B cell (primary cell): ENCODE measurements around the gene GGA2. TPM values are rescaled to one million over a fixed set of nuclear protein-coding genes. Genes with fewer than 3 reads are reported as not detected.

Experiments used
- ATAC-seq: fragments of 200-7000 bp; cut with Tn5 transposase; one replicate; pipeline ENCODE4 v1.10.0; 2021; ENCODE audit warnings: low read depth, mild to moderate bottlenecking, moderate number of reproducible peaks, moderate library complexity
- CTCF ChIA-PET: fragments of 350-600 bp; sonication (Branson Sonifier 250); formaldehyde crosslinking; loops from one replicate; lab custom pipeline; 2021; ENCODE audit warnings: antibody characterized with exemption, inconsistent platforms; lab: Charles Lee
- POLR2A ChIA-PET: fragments of 350-600 bp; sonication (Branson Sonifier 250); formaldehyde crosslinking; loops from one replicate; lab custom pipeline; 2021; ENCODE audit warnings: antibody characterized with exemption; lab: Charles Lee
- DNase-seq: peaks from one replicate; pipeline ENCODE4 v3.0.0; 2013
- H2AFZ ChIP-seq: 2 replicates; pipeline ENCODE4 v1.6.1; 2012; ENCODE audit warnings: mild to moderate bottlenecking, low read depth, low read length; ENCODE audit not compliant: insufficient read depth, poor library complexity, severe bottlenecking
- H3K27ac ChIP-seq, 2 donors: 1 replicate in 1 of 2; 2 replicates in 1 of 2; pipeline ENCODE4 v1.5.1; 2012 to 2013; ENCODE audit warnings: low read length in 2 of 2, mild to moderate bottlenecking in 2 of 2, moderate library complexity in 1 of 2
- H3K27me3 ChIP-seq, 4 experiments: fragments of 200-600 bp in 1 of 4; sonication (generic) in 1 of 4; replicated peaks in 1 of 4; 1 replicate in 2 of 4; 2 replicates in 2 of 4; pipeline versions ENCODE4 v1.6.1 to v1.7.0; 2013 to 2016; ENCODE audit warnings: low read length in 3 of 4, mild to moderate bottlenecking in 2 of 4, mixed read lengths in 1 of 4, moderate library complexity in 1 of 4; ENCODE audit not compliant: insufficient read depth in 4 of 4, control insufficient read depth in 3 of 4; ENCODE audit errors: control extremely low read depth in 1 of 4
- H3K36me3 ChIP-seq, 2 experiments: replicated peaks in 1 of 2; 1 replicate in 1 of 2; 2 replicates in 1 of 2; pipeline versions ENCODE4 v1.6.1 to v1.7.1; 2013; ENCODE audit warnings: low read length in 1 of 2; ENCODE audit not compliant: insufficient read depth in 2 of 2, control insufficient read depth in 1 of 2; ENCODE audit errors: control extremely low read depth in 1 of 2, extremely low read depth in 1 of 2
- H3K4me1 ChIP-seq, 2 donors: fragments of 200-600 bp in 1 of 2; sonication (generic) in 1 of 2; 1 replicate in 1 of 2; 2 replicates in 1 of 2; pipeline versions ENCODE4 v1.5.1 to v1.6.1; 2013 to 2017; ENCODE audit warnings: low read length in 2 of 2; ENCODE audit not compliant: control insufficient read depth in 2 of 2, insufficient read depth in 2 of 2
- H3K4me2 ChIP-seq: replicated peaks from 2 replicates; pipeline ENCODE3; 2012; ENCODE audit warnings: mild to moderate bottlenecking, low read depth, low read length; ENCODE audit not compliant: poor library complexity, severe bottlenecking
- H3K4me3 ChIP-seq, 5 experiments: fragments of 200-600 bp in 1 of 5; sonication (generic) in 1 of 5; 1 replicate in 3 of 5; 2 replicates in 2 of 5; pipeline versions ENCODE4 v1.5.1 to v1.7.0; 2011 to 2016; ENCODE audit warnings: low read length in 4 of 5, mild to moderate bottlenecking in 4 of 5, low read depth in 2 of 5, control low read depth in 1 of 5, moderate library complexity in 1 of 5; ENCODE audit not compliant: insufficient read depth in 1 of 5; ENCODE audit errors: control extremely low read depth in 1 of 5, extremely low read depth in 1 of 5
- H3K79me2 ChIP-seq: fragments of 200-600 bp; sonication (generic); one replicate; pipeline ENCODE4 v1.6.0; 2016; ENCODE audit warnings: low read length; ENCODE audit not compliant: control insufficient read depth, insufficient read depth
- H3K9ac ChIP-seq: fragments of 200-600 bp; sonication (generic); 2 replicates; pipeline ENCODE4 v1.6.1; 2017; ENCODE audit warnings: mild to moderate bottlenecking, low read length, moderate library complexity
- H3K9me3 ChIP-seq, 3 donors: one replicate each; pipeline versions ENCODE4 v1.6.1 to v1.7.1; 2013; ENCODE audit warnings: low read length in 2 of 3; ENCODE audit not compliant: control insufficient read depth in 2 of 3, insufficient read depth in 1 of 3; ENCODE audit errors: control extremely low read depth in 1 of 3
- H4K20me1 ChIP-seq: 2 replicates; pipeline ENCODE4 v1.6.0; 2012; ENCODE audit warnings: mild to moderate bottlenecking, low read length; ENCODE audit not compliant: insufficient read depth, control insufficient read depth, poor library complexity, severe bottlenecking
- H3K27ac Mint-ChIP-seq: one replicate; pipeline ENCODE4 v1.8.0; 2021; ENCODE audit warnings: mixed read lengths
- H3K27me3 Mint-ChIP-seq: one replicate; pipeline ENCODE4 v1.8.0; 2021; ENCODE audit warnings: mixed read lengths
- H3K4me1 Mint-ChIP-seq: one replicate; pipeline ENCODE4 v1.8.0; 2021; ENCODE audit warnings: mixed read lengths
- H3K4me3 Mint-ChIP-seq: one replicate; pipeline ENCODE4 v1.8.0; 2021; ENCODE audit warnings: mixed read lengths
- H3K9me3 Mint-ChIP-seq: one replicate; pipeline ENCODE4 v1.8.0; 2022; ENCODE audit warnings: mixed read lengths; ENCODE audit not compliant: insufficient read depth
- CTCF ChIP-seq: fragments of 200-600 bp; IDR thresholded peaks from one replicate; pipeline ENCODE4 v1.8.0; 2022; ENCODE audit warnings: antibody characterized with exemption, mild to moderate bottlenecking
- EZH2 ChIP-seq: IDR thresholded peaks from 2 replicates; pipeline ENCODE4 v1.6.1; 2012; ENCODE audit warnings: borderline replicate concordance, low read depth, mild to moderate bottlenecking, moderate library complexity, low read length; ENCODE audit not compliant: insufficient read depth, poor library complexity, severe bottlenecking
- WGBS: methylation state at CpG from one replicate; pipeline ENCODE4 v1.1.5; 2013; ENCODE audit warnings: missing lambda C conversion rate; ENCODE audit not compliant: insufficient coverage; 5-methylcytosine and 5-hydroxymethylcytosine counted together
- intact Hi-C: fragments of 100-400 bp; cut with micrococcal nuclease; formaldehyde crosslinking; loops from one replicate; pipeline ENCODE4 v1.10.0; 2022
- polyA plus RNA-seq: library from polyadenylated mRNA; depleted of rRNA; stranded (reverse); fragments of >200 nt; gene quantifications from 2 replicates; pipeline ENCODE4 v1.2.3, GENCODE V29; 2012
- small RNA-seq: library from RNA; depleted of rRNA; stranded (forward); fragments of <200 nt; gene quantifications from one replicate; pipeline ENCODE3, GENCODE V24; 2012; ENCODE audit warnings: low replicate concordance, low read depth; ENCODE audit not compliant: insufficient read length
- total RNA-seq, 2 donors: library from RNA; stranded (reverse); fragments of 120-200 nt in 1 of 2; gene quantifications; 1 replicate in 1 of 2; 2 replicates in 1 of 2; pipeline versions ENCODE4 v1.2.3 to v1.2.4, GENCODE V29; 2013 to 2022

GGA2 gene
- total and polyA plus RNA-seq, 2 donors (not counting 1 experiment from before 2014, with no cell fraction given), result 227 to 832 TPM

GRCh38 chr16:23416816-23417215 lies 93.5 kb downstream of the GGA2 start:
- Mint-ChIP-seq H3K9me3 (no peaks in the 10 kb centered on the region), H3K27ac (no peak overlapping the region), H3K4me1 (no peaks in the 10 kb centered on the region), H3K27me3 (no peaks in the 10 kb centered on the region), H3K4me3 (no peak overlapping the region)
- no peaks in the 10 kb centered on the region for H3K4me1 ChIP-seq
- H4K20me1 ChIP-seq, result no peaks in the 10 kb centered on the region
- H3K27ac ChIP-seq, result no peak overlapping the region
- intact Hi-C loops, result no loop called here
- no peak for TF ChIP-seq CTCF
- no peak for TF ChIP-seq EZH2
- over 99% methylated on average over 7 of the region's 7 CpGs for WGBS
- H2AFZ ChIP-seq, result no peak overlapping the region
- no peaks in the 10 kb centered on the region for H3K9me3 ChIP-seq
- H3K4me3 ChIP-seq, result no peak overlapping the region
- no peaks in the 10 kb centered on the region for H3K79me2 ChIP-seq
- H3K4me2 ChIP-seq, result no peak overlapping the region
- DNase-seq (no peak), ATAC-seq (no peak)
- H3K9ac ChIP-seq, result no peak overlapping the region
- peaks cover 0 to 43% of the 10 kb centered on the region in 2 experiments for H3K36me3 ChIP-seq
- ChIA-PET POLR2A (no interaction called here), CTCF (interaction anchor here (4.0 kb wide), 1 partner anchor 18 kb away, joined by 21 read pairs; no protein-coding TSS in a partner anchor)
- H3K27me3 ChIP-seq, result no peaks in the 10 kb centered on the region

DNA sequence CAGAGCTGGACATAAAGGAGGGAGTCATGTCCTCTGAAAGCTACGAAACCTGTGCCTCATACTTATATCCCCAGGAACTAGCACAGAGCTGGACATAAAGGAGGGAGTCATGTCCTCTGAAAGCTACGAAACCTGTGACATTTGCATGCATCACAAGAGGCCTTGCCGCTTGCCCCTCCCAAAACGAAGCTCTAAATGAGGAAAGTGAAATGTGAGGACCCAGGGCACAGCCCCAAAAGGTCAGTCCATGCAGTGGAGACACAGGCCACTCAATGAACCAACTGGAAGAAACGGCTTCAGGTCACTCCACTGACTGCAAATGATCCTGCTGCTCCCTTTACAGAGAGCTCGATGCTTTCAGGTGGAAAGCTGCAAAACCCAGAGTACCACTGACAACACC lies 95.6 kb downstream of the GGA2 start:
- Histone ChIP-seq H3K27ac (no peak overlapping the region), H3K4me1 (no peaks in the 10 kb centered on the region), H3K9ac (no peak overlapping the region), H3K4me2 (no peak overlapping the region), H3K36me3 (peaks cover 4 to 55% of the 10 kb centered on the region in 2 experiments), H3K4me3 (no peak overlapping the region), H3K79me2 (no peaks in the 10 kb centered on the region), H2AFZ (no peak overlapping the region), H4K20me1 (no peaks in the 10 kb centered on the region), H3K27me3 (no peaks in the 10 kb centered on the region), H3K9me3 (no peaks in the 10 kb centered on the region)
- Mint-ChIP-seq H3K4me3 (no peak overlapping the region), H3K4me1 (no peaks in the 10 kb centered on the region), H3K27me3 (no peaks in the 10 kb centered on the region), H3K27ac (no peak overlapping the region), H3K9me3 (no peaks in the 10 kb centered on the region)
- no peak for DNase-seq
- ATAC-seq, result no peak
- 93% methylated on average over 3 of the region's 6 CpGs for WGBS
- intact Hi-C loops, result no loop called here
- ChIA-PET POLR2A (no interaction called here), CTCF (interaction anchor here (4.0 kb wide), 1 partner anchor 20 kb away, joined by 21 read pairs; no protein-coding TSS in a partner anchor)
- no peak for TF ChIP-seq CTCF
- TF ChIP-seq EZH2, result no peak

Small RNA genes within 50 kb of the gene (small RNA-seq; reads per million reads assigned to genes)
- not detected for gene RF00072

Other genes with a start within 250 kb of the GGA2 start
- not detected in 2 replicates for gene SCNN1B, start 208.2 kb downstream of the GGA2 start, total RNA-seq
- 0.30 TPM in 1 of 2 replicates, not detected in the other for gene SCNN1B, start 208.2 kb downstream of the GGA2 start, polyA plus RNA-seq
- gene COG7, start 57.3 kb downstream of the GGA2 start, total RNA-seq, result 21.3 and 23.3 TPM in 2 replicates
- gene COG7, start 57.3 kb downstream of the GGA2 start, polyA plus RNA-seq, result 31.8 and 37.8 TPM in 2 replicates
- 14.6 and 14.7 TPM in 2 replicates for gene EARS2, start 46.9 kb upstream of the GGA2 start, total RNA-seq
- 13.0 and 15.1 TPM in 2 replicates for gene EARS2, start 46.9 kb upstream of the GGA2 start, polyA plus RNA-seq
- gene UBFD1, start 47.2 kb upstream of the GGA2 start, total RNA-seq, result 47.3 and 49.2 TPM in 2 replicates
- 12.8 and 14.4 TPM in 2 replicates for gene UBFD1, start 47.2 kb upstream of the GGA2 start, polyA plus RNA-seq
- gene NDUFAB1, start 85.8 kb upstream of the GGA2 start, total RNA-seq, result 30.5 and 33.6 TPM in 2 replicates
- 30.6 and 39.3 TPM in 2 replicates for gene NDUFAB1, start 85.8 kb upstream of the GGA2 start, polyA plus RNA-seq
- 14.9 and 16.3 TPM in 2 replicates for gene PALB2, start 130.8 kb upstream of the GGA2 start, total RNA-seq
- 2.8 and 3.6 TPM in 2 replicates for gene PALB2, start 130.8 kb upstream of the GGA2 start, polyA plus RNA-seq
- gene DCTN5, start 131.0 kb upstream of the GGA2 start, total RNA-seq, result 58.3 and 62.3 TPM in 2 replicates
- 22.3 and 22.4 TPM in 2 replicates for gene DCTN5, start 131.0 kb upstream of the GGA2 start, polyA plus RNA-seq
- gene PLK1, start 168.4 kb upstream of the GGA2 start, total RNA-seq, result 2.7 and 3.0 TPM in 2 replicates
- gene PLK1, start 168.4 kb upstream of the GGA2 start, polyA plus RNA-seq, result 2.0 and 3.5 TPM in 2 replicates
- not detected in 2 replicates for gene ERN2, start 202.7 kb upstream of the GGA2 start, total RNA-seq
- gene ERN2, start 202.7 kb upstream of the GGA2 start, polyA plus RNA-seq, result not detected in 2 replicates
- gene CHP2, start 244.5 kb upstream of the GGA2 start, total RNA-seq, result not detected in 2 replicates
- not detected in 2 replicates for gene CHP2, start 244.5 kb upstream of the GGA2 start, polyA plus RNA-seq